Astrocyte (in vitro differentiated cells and primary cell): ENCODE data around the gene SLX1B. TPM values are rescaled to one million over a fixed set of nuclear protein-coding genes. Genes with fewer than 3 reads are reported as not detected.

Source experiments
- total RNA-seq: library from RNA; stranded (reverse); gene quantifications from 2 replicates; pipeline ENCODE4 v1.2.1, GENCODE V29; 2021

SLX1B gene
- total RNA-seq, 1 donor from 2014 or later = 30.7 TPM

Other genes with a start within 250 kb of the SLX1B start
- 0.79 and 1.3 TPM in 2 replicates for gene NPIPB11, start 47.8 kb upstream of the SLX1B start, total RNA-seq
- 8.0 and 9.7 TPM in 2 replicates for gene BOLA2, start 182 bp upstream of the SLX1B start, total RNA-seq
- gene SULT1A4, start 5.4 kb downstream of the SLX1B start, total RNA-seq = 1.2 and 1.9 TPM in 2 replicates
- gene NPIPB12, start 51.9 kb downstream of the SLX1B start, total RNA-seq = 51.7 and 61.9 TPM in 2 replicates
- 0.07 TPM in 1 of 2 replicates, not detected in the other for gene SPN, start 208.7 kb downstream of the SLX1B start, total RNA-seq
- 85.9 and 98.1 TPM in 2 replicates for gene QPRT, start 224.6 kb downstream of the SLX1B start, total RNA-seq